Inferior parietal cortex (tissue), 1 donor: ENCODE measurements around the gene GSG1L2.
A peak's percentile ranks its signal among the peaks of the same experiment; 100 is the strongest.

Source experiments
- DNase-seq: peaks from one replicate; pipeline ENCODE4 v3.0.0-alpha.2; 2016; ENCODE audit errors: extremely low spot score

Gene GSG1L2

DNA sequence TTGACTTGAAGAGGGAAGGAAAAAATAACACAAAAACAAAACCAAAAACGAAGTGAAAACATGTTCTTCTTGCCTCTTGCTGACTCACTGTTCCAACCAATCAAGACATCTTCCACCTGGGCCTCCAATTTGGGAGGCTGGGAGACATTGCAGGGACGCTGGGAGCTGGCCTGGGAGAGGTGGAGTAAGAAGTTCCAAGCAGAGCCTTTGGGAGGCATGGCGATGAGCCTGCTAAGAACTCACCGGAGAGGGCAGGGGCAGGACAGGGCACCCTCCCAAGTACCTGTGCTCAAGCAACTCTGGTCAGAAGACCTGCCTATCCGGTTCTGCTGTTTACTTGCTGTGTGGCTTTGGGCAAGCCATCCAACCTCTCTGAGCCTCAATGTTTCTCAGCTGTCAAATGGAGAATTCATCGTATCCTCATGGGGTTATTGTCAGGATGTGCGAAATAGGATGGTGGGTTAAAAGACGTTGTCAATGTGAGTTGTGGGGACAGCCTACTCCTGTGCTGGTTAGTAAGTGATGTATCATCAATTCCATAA is 3.0 kb upstream of the GSG1L2 start:
- no peak for DNase-seq

DNA sequence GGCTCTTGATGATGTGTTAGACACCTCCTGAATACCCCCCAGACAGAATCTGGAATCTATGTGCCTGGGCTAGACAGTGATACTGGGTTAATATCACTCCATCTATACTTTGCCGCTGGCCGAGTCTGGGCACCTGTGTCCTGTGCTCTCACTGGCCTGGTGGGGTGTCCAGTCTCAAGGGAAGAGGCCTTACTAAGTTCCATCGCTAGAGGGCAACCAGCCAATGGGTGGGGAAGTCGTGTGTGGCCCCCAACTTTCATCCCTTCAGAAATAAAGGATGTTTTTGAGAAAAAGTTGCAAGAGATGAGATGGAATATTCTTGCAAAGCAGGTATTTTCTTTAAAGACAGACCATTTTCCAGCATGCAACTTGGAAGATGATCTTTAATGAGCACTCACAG is 2.2 kb upstream of the GSG1L2 start:
- no peak for DNase-seq

DNA sequence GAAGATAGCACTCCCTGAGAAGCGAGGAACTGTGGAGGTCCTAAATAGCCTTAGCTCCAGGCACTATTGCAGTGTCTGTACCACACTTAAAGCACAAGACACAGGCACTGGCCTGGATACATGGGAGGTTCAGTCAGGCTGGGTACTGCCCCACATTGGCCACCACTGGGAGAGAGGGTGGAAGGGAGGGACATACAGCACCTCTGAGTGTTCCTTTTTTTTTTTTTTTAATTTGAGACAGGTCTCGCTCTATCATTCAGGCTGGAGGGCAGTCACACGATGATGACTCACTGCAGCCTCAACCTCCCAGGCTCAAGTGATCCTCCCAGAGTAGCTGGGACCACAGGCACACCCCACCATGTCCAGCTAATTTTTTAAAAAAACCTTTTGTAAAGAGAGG is 1.4 kb downstream of the GSG1L2 start:
- no peak for DNase-seq

DNA sequence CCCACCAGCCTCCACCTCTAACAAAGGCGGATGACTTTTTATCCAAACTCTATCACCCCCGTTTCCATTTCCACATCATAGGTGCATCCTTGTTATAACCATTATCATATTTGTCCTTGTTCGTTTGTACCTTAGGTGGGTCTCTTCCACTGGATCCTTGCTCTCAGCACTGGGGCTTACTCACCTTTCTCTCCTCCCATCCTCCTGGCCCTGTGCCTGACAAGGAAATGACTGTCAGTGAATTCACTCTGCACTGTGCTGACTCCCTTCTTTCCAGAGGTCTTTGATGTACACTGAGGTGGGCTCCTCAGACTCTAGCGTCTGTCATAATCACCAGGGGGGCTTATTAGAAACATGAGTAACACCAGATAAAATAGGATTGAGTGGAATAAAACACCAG is 3.1 kb downstream of the GSG1L2 start:
- no peak for DNase-seq

DNA sequence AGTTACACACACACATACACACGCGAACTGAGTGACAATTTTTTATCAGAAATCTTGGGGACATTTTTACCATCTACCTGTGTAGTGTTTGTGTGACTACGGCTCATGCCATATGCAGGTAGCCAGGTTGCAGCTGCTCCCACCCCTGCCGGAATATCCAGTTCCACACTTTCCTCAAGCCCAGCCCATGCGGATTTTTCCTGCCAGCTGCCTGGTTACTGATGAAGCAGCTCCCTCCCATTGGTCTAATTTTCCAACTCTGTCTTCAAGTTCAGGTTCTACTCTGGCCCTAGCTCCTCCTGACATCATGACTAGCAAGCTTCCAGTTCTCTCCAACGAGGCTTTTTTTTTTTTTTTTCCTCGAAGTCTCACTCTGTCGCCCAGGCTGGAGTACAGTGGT is 4.8 kb downstream of the GSG1L2 start:
- no peak for DNase-seq

DNA sequence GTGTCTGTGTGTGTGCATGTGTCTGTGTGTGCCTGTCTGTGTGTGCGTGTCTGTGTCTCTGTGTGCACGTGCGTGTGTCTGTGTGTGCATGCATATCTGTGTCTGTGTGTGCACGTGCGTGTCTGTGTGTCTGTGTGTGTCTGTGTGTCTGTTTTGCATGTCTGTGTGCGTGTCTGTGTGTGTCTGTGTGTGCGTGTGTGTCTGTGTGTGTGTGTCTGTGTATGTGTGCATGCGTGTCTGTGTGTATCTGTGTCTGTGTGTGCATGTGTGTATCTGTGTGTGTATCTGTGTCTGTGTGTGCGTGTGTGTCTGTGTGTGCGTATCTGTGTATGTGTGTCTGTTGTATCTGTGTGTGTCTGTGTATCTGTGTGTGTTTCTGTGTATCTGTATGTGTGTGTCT is 5.4 kb downstream of the GSG1L2 start:
- no peak for DNase-seq

DNA sequence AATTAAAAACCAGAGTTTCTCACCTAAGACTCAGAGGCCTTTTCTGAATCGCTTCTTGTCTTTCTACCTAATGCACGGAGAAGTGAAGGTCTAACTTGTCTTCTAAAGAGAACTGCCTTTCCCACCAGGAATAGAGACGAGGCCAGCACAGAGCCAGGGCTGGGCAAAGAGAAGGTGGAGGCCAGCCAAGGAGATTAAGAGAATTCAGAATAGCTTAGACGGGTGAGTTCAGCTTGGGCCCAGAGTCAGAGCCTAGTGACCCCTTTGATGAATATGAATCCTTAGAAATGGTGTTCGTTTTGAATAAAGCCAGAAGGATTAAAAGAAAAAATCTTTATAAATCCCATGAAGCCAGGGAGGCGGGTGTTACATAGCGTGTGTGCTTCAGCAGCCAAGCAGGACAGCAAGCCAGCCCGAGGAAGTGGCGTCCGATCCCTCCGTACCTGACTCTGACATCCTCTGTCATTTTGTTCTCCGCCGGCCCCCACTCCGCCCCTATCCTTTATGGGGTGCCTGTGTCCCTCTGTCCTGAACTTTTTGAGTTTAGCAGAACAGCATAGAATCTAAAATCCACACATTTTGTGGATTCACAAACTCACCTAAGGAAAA is 7.4 kb downstream of the GSG1L2 start:
- no peak for DNase-seq

DNA sequence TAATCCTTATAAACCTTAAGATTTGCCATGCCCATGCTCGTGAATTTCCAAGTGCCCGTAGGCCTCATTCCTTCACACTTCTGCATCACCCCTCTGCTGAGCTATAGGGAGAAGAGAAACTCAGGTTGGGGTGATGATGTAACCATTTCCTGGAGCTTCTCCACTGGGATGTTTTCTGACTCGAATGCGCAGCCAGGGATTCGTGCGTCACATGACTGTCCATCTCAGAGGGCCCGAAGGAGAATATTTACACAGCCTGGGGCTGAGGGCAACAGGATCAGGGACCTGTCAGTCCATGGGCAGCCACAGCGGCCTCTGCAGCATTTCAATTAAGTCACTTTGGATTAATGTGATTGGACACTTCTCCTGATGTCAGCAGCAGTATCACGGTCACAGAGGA is 8.7 kb downstream of the GSG1L2 start:
- no peak for DNase-seq

DNA sequence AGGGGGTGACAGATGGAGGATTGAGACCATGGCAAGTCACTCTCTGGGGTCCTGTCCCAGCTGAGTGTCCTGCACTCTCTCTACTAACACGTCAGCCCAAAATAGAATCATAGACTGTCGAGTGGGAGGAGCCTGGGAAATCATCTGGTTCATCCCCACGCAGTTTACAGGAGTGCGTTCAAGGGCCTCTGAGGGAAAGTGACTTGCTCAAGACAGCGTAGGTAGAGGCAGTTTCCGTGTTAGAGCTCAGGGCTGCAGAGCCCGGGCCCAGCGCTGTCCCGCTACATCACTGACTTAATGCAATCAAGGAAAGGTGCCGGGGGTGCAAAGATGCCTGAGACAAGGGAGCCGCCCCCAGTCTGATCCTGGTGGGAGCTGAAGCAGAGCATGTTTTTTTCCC is 10.3 kb downstream of the GSG1L2 start:
- DNase-seq: no peak

DNA sequence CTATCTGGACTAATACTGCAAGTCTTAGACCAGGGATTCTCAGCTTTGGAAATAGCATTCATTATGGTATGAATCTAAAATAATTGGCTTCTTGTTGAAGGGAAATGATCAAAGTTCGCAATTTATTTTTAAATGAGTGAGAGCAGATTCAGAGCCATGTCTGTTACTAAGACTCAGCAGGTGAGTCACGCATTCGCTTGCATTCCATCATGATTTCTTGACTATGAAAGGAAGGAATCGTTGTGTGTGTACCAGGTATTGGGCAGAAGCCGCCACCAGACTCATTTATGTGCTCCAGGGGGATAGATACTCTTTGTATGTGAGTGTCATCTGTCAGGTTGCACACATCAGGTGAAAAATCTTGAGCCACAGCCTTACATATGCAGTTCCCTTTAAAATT is 10.8 kb downstream of the GSG1L2 start:
- DNase-seq: no peak

DNA sequence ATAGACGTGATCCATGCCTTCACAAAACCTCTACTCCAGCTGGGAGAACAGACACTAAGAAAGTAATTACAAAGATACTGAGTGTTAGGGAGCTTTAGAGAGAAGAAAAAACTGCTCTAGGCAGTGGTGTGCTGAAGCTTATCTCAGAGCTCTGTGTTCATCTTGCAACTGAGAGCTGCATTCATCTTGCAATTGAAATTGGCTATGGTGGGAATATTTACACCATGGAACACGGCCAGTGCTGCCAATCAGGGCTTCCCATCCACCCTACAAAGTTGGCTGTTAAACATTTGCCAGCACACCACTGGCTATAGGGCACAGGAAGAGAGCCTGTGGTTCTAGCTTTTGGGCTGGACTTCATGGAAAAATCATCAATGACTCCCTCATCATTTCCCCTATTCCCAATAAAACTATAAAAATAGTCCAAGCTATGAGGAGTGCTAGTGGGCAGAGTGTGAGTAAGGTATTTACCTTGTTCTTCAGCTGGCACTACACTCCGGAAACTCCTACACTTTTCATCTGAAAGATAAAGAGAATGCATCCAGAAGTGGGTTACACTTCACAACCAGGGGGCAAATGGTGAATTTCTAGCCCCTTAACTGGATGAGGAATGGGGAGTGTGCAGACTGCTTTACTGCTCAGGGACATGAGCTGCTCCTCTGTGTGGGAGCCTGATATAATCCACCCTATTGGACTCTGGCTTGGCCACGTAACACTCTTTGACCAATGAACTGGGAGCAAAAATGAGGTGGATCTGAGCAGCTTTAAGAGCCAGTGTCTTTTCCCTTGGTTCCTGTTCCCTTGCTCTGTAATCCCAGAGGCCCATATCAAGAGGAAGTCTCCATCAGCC is 11.6 kb downstream of the GSG1L2 start:
- no peak for DNase-seq

DNA sequence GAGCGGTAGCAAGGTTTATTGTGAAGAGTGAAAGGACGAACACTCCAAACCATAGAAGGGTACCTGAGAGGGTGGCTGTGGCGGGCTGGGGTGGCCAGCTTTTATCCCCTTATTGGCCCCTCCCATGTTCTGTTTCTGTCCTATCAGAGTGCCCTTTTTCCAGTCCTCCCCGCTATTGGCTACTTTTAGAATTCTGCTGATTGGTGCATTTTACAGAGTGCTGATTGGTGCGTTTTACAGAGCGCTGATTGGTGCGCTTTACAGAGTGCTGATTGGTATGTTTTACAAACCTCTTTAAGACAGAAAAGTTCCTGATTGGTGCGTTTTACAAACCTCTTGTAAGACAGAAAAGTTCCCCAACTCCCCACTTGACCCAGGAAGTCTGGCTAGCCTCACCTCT is 12.5 kb downstream of the GSG1L2 start:
- DNase-seq: no peak

DNA sequence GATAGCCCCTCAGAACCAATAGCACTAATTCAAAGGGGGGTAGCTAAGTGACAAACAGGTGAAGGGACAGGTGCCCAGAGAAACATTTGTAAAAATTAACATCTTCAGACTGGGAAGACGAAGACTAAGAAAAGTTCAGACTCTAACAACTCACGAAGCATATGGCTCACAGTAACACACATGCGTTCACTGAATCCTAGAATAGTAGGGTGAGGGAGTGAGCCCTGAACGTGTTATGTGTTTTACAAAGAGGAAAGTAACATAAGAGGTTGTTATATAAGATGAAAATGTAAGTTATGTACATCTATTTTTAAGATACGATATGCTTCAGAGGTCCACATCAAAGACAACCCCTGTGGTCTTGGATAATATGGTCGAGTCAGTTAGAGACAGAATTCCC is 15.2 kb downstream of the GSG1L2 start:
- peak; percentile 64 for DNase-seq

DNA sequence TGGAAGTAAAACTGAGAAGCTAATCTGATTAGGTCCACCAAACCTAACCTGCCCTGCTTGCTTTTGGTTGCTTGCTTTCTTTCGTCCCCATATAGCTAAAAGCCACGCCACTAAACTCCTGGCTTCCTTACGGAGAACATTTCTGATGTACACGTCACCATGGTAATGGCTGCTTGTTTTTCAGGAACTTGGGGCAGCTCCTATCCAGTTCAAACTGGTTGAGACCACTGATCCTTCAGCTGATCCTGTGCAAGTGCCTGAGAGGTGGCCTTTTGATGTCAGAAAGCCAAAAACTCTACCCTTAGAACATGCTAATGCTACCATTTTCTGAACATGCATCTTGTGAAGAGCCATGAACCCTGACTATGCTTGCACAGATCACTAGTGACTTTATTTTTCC is 16.1 kb downstream of the GSG1L2 start:
- no peak for DNase-seq

DNA sequence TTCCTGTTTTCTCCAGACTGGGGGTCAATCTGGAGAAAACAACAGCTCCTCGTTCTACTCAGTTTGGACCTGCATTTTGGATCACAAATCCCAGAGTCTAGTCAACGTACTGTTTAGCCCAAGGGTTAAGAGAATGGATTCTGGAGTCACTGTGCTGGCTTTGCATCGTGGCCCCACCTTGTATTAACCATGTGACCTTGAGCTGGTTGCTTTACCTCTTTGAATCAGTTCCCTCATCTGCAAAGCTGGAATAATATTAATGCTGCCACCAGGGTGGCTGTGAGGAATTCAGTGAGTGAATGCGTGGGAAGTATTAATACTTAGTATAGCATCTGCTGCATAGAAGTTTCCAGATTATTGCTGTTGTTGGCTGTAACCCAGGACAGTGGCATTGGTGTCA is 19.2 kb downstream of the GSG1L2 start:
- no peak for DNase-seq

DNA sequence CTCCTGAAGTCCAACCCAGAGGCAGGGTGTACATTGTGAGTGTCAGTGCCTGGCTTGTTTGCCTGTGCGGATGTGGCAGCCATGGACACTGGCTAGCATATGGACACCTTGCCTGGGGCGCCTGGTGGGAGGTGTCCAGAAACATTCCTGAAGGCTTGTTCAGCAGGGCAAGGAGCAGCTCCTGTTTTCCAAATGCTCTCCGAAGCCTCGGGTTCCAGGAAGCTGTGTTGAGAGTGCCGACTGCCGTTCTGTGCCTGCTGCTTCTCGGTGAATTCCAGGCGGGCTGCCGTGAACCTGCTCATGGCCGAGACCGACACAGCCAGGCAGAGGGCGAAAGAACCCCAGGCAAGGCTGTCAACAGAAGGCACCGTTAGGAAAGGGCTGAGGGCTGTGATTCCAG is 19.6 kb downstream of the GSG1L2 start:
- no peak for DNase-seq

DNA sequence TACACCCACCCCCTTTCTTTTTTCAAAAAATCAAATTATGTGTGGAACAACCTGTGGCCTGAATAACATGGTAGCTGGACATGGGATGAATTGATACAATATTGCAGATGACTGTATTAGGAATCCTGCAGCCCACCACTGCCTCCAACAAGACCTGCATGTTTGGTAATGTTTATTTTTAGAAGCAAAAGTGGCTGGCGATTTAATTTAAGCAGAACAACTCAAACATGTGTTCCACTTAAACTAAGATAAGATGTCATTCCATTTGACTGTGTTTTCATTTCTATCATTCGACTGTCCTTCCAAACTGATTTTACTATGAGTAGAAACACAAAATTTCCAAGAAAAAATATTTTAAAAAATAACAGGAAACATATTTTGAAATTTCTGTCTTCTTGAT is 20.4 kb downstream of the GSG1L2 start:
- no peak for DNase-seq

DNA sequence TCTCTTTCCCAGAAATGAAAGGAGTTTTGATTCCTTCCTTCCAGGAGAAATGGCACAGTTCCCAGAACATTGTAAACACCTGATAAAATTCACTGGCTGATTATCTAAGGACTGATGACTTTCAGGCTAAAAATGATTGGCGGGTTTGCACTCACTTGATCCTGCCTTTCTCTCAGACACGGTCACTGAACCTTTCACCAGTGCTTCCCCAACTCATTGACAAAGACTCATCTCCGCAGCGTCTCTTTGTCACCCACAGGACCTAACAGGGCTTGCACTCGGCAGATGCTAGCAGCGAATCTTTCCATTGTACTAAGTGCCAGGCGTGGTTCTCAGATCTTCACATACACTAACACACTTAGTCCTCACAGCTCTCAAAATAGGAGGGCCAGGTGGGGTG is 23.2 kb downstream of the GSG1L2 start:
- DNase-seq: no peak

DNA sequence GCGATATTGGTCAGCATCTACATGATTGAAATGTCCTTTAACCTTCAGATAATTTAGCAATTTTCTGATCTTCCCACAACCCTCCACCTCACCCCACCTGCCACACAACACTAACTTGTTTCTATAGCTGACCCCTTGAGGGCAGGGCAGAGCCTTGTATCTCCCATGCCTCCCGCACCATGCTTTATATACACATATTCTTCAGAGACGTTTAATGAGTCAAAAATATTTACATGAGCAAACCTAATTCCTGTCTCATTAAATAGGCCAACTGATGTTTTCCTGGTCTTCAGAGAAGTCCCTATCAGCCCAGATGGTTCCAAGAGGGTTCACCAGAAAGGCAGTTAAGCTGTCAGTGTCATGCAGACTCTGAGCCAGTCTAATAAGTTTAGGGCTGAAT is 23.9 kb downstream of the GSG1L2 start:
- no peak for DNase-seq

DNA sequence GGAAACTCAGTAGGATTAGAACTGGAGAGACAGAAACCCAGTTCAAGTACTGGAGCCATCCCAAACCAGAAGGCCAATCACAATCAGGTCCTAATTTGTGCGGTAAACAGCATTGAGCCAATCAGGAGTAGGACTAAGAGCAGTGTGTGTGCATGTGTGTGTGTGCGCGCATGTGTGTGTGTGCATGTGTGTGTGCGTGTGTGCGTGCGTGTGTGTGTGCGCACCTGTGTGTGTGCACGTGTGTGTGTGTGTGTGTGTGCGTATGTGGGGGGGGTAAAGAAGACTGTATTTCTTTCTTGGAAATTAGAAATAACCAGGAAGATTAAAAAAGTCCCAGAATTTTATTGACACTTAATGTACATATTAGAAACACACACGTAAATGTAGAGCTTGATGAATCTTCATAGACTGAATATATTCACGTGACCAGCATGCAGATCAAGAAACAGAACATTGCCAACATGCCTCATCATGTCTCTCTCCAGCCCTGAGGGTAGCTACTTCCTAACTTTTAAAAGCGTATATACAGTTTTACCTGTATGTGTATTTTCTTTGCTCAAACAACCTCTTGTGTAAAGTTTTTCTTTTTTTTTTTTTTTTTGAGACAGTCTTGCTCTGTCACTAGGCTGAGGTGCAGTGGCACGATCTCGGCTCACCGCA is 29.6 kb downstream of the GSG1L2 start:
- DNase-seq: no peak

DNA sequence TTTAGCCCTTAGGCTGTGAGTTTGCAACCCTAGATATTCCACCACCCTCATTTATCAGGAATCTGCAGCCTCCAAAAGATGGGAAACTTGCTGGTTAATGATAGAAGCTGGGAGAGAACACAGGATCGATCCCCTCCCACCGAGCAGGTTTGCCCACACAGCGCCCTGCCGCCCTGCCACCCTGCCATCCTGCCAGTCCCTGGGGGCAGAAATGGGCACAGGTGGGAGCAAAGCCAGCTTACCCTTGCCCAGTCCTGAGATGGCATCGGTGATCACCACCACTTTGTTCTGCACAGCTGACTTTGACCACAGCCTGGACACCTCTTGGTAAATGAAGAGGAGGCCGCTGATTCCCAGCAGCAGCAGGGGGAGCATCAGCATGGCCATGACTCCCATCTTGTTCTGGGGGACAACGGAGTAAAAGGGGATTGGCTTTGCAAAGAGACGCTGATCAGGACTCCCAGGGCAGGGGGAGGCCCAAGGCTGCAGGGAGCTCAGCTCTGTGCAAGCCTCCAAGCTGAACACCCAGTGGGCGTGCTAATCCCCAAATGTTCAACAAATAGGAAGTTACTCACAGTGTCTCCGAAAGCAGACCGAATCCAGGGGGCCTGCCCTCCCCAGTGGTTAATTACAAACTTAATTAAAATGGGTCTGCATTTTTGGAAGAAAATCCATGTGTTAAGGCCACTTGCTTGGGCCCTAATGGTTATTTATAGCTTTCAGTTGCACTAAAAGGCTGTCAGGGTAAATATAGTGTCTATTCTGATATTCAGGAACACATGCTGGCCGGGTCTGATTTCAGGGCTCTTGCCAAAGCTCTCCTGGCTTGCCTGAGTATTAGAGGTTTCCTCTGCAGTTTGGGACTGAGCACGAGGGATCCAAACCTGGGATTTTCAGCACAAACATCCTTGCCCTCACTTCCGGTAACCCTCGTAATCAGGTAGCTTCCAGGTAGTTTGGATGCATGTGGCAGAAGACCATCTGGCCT is 30.7 kb downstream of the GSG1L2 start, which contains the start of gene DHRS7C:
DHRS7C (minus strand) TSS at position 704 of the 988 bp plus-strand sequence; CDS start at position 396, 308 bp downstream.
- no peak for DNase-seq
